OCI-LY1 (cell line): ENCODE data around the gene TGM2.
"Not testable (repeated sequence)": the region's sequence is repeated elsewhere in the genome, so short reads cannot be mapped to it uniquely, and the experiment has no call there.

ENCODE experiments used
- CTCF ChIP-seq: fragments of 200-600 bp; sonication (generic), shearing (Covaris generic); IDR thresholded peaks from 2 replicates; pipeline ENCODE4 v1.5.1; 2017; ENCODE audit warnings: mild to moderate bottlenecking, antibody characterized with exemption, low read length, moderate library complexity, mixed read lengths
- EZH2 ChIP-seq: fragments of 200-600 bp; sonication (generic), shearing (Covaris generic); IDR thresholded peaks from 2 replicates; pipeline ENCODE4 v1.8.0; 2017; ENCODE audit warnings: borderline replicate concordance, mixed run types, mild to moderate bottlenecking, antibody characterized with exemption, low read length, moderate library complexity, mixed read lengths

GRCh38 chr20:38107916-38108315, 57.2 kb downstream of the TGM2 start:
- TF ChIP-seq EZH2, CTCF: not testable (repeated sequence)
